Gastroesophageal sphincter (tissue), 3 donors: ENCODE results near the gene FOXE1.

ENCODE experiments used
- POLR2A ChIP-seq, 2 donors: fragments of 450-650 bp; IDR thresholded peaks; one replicate each; pipeline ENCODE4 v1.6.1; 2017; ENCODE audit warnings: antibody characterized with exemption in 2 of 2, mild to moderate bottlenecking in 2 of 2, moderate library complexity in 1 of 2
- POLR2AphosphoS5 ChIP-seq: sonication (generic); formaldehyde crosslinking; IDR thresholded peaks from one replicate; pipeline ENCODE4 v1.6.1; 2017; ENCODE audit warnings: antibody characterized with exemption
- TF ChIP-seq, protein P1 (sequence below), 4 experiments: fragments of 200-600 bp in 2 of 4; fragments of 450-650 bp in 2 of 4; sonication (generic) in 1 of 4; IDR thresholded peaks; one replicate each; pipeline ENCODE4 v1.5.1; 2017 to 2019; ENCODE audit warnings: antibody characterized with exemption in 4 of 4, mild to moderate bottlenecking in 2 of 4, moderate library complexity in 2 of 4

- TF ChIP-seq, protein P1, sequence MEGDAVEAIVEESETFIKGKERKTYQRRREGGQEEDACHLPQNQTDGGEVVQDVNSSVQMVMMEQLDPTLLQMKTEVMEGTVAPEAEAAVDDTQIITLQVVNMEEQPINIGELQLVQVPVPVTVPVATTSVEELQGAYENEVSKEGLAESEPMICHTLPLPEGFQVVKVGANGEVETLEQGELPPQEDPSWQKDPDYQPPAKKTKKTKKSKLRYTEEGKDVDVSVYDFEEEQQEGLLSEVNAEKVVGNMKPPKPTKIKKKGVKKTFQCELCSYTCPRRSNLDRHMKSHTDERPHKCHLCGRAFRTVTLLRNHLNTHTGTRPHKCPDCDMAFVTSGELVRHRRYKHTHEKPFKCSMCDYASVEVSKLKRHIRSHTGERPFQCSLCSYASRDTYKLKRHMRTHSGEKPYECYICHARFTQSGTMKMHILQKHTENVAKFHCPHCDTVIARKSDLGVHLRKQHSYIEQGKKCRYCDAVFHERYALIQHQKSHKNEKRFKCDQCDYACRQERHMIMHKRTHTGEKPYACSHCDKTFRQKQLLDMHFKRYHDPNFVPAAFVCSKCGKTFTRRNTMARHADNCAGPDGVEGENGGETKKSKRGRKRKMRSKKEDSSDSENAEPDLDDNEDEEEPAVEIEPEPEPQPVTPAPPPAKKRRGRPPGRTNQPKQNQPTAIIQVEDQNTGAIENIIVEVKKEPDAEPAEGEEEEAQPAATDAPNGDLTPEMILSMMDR (IDR thresholded peaks at IDR 0.05), result no peak
- TF ChIP-seq POLR2A (IDR thresholded peaks at IDR 0.05) (no peak), POLR2AphosphoS5 (no peak)
These were observed 2.1 kb upstream of the FOXE1 start for GRCh38 chr9:97850746-97851445.
